H1 (cell line): ENCODE results near the gene CDCA5. TPM values are rescaled to one million over a fixed set of nuclear protein-coding genes. Genes with fewer than 3 reads are reported as not detected.

ENCODE experiments used
- RBBP5 ChIP-seq: IDR thresholded peaks from 2 replicates; pipeline ENCODE4 v1.7.1; 2012; ENCODE audit warnings: low read depth, mild to moderate bottlenecking, inconsistent platforms, low read length, moderate library complexity, borderline replicate concordance
- ZNF274 ChIP-seq: IDR thresholded peaks from 2 replicates; pipeline ENCODE4 v1.7.0; 2012; ENCODE audit warnings: low read length, borderline replicate concordance; ENCODE audit errors: extremely low read depth
- polyA plus RNA-seq, 7 experiments: library from polyadenylated mRNA; depleted of rRNA in 3 of 7; stranded (reverse) in 5 of 7; unstranded in 2 of 7; fragments of >200 nt in 5 of 7; fragments of 200-250 nt in 2 of 7; gene quantifications; 1 replicate in 5 of 7; 2 replicates in 1 of 7; 4 replicates in 1 of 7; pipeline versions ENCODE4 v1.2.1 to v1.2.3, GENCODE V29; 2011 to 2013; ENCODE audit warnings: missing spikeins in 2 of 7, mixed read lengths in 2 of 7
- total RNA-seq: library from RNA; stranded (reverse); fragmentation: NEBNext Ultra II Directional; extraction: Animal tissue kit (Norgen Biotek cat#: 25700); gene quantifications from 2 replicates; pipeline ENCODE4 v1.2.1, GENCODE V29; 2021

The CDCA5 gene
- total and polyA plus RNA-seq, 2 of the 8 experiments (the other 6 are each of a cell fraction or from before 2014, with no cell fraction given), result 39.2 to 87.0 TPM

GRCh38 chr11:65086809-65087208 lies 3.0 kb upstream of the CDCA5 start (continued):
- TF ChIP-seq RBBP5, result no peak
- TF ChIP-seq ZNF274, result no peak
